CD4-positive, CD25-positive, alpha-beta regulatory T cell (primary cell): ENCODE data around the gene LRRC14B. TPM values are rescaled to one million over a fixed set of nuclear protein-coding genes. Genes with fewer than 3 reads are reported as not detected.

Experiments used
- ATAC-seq, 2 donors: fragments of 150-1000 bp; cut with Tn5 transposase; one replicate each; pipeline ENCODE4 v1.10.0; 2021; ENCODE audit warnings: low read depth in 2 of 2, moderate number of reproducible peaks in 2 of 2, moderate library complexity in 1 of 2
- DNase-seq, 3 donors: peaks; one replicate each; pipeline versions ENCODE4 v3.0.0 to v3.0.0-alpha.2; 2012 to 2022; ENCODE audit warnings: mixed read lengths in 1 of 3
- H3K27ac ChIP-seq: one replicate; pipeline ENCODE4 v1.7.0; 2013; ENCODE audit warnings: mild to moderate bottlenecking, low read length; ENCODE audit not compliant: insufficient read depth, poor library complexity, severe bottlenecking
- H3K27me3 ChIP-seq: one replicate; pipeline ENCODE4 v1.7.0; 2013; ENCODE audit warnings: low read length; ENCODE audit not compliant: control insufficient read depth, insufficient read depth
- H3K36me3 ChIP-seq: one replicate; pipeline ENCODE4 v1.7.0; 2013; ENCODE audit warnings: mild to moderate bottlenecking, low read length, moderate library complexity; ENCODE audit not compliant: control insufficient read depth, insufficient read depth
- H3K4me1 ChIP-seq: 2 replicates; pipeline ENCODE4 v1.7.0; 2013; ENCODE audit warnings: mild to moderate bottlenecking, low read length; ENCODE audit not compliant: insufficient read depth, control insufficient read depth, poor library complexity, severe bottlenecking
- H3K4me3 ChIP-seq: one replicate; pipeline ENCODE4 v1.7.0; 2013; ENCODE audit warnings: low read depth, mild to moderate bottlenecking, low read length, moderate library complexity
- H3K9me3 ChIP-seq, 2 experiments: 1 replicate in 1 of 2; 2 replicates in 1 of 2; pipeline ENCODE4 v1.7.0; 2013; ENCODE audit warnings: low read length in 2 of 2, mild to moderate bottlenecking in 1 of 2, moderate library complexity in 1 of 2; ENCODE audit not compliant: control insufficient read depth in 2 of 2
- H3K27ac Mint-ChIP-seq, 3 donors: one replicate each; pipeline ENCODE4 v1.8.0; 2020 to 2022; ENCODE audit warnings: mild to moderate bottlenecking in 3 of 3, mixed read lengths in 3 of 3, moderate library complexity in 2 of 3
- H3K27me3 Mint-ChIP-seq: one replicate; pipeline ENCODE4 v1.8.0; 2022; ENCODE audit warnings: mild to moderate bottlenecking, mixed read lengths
- H3K36me3 Mint-ChIP-seq: one replicate; pipeline ENCODE4 v1.8.0; 2020; ENCODE audit warnings: mixed read lengths
- H3K4me1 Mint-ChIP-seq, 4 donors: one replicate each; pipeline ENCODE4 v1.8.0; 2020 to 2022; ENCODE audit warnings: mixed read lengths in 4 of 4, mild to moderate bottlenecking in 1 of 4
- H3K4me3 Mint-ChIP-seq, 4 donors: one replicate each; pipeline ENCODE4 v1.8.0; 2020 to 2022; ENCODE audit warnings: mild to moderate bottlenecking in 4 of 4, mixed read lengths in 4 of 4, moderate library complexity in 3 of 4
- H3K9me3 Mint-ChIP-seq, 7 donors: one replicate each; pipeline ENCODE4 v1.8.0; 2020 to 2022; ENCODE audit warnings: mixed read lengths in 7 of 7, mild to moderate bottlenecking in 3 of 7, moderate library complexity in 2 of 7
- polyA plus RNA-seq, 4 donors: library from polyadenylated mRNA; unstranded; fragments of 300-500 nt; fragmentation: Illumina TruSeq; gene quantifications; one replicate each; pipeline ENCODE4 v1.2.3, GENCODE V29; 2021
- total RNA-seq: library from RNA; stranded (reverse); gene quantifications from one replicate; pipeline ENCODE4 v1.2.3, GENCODE V29; 2022

LRRC14B gene
- total and polyA plus RNA-seq, 5 donors from 2014 or later: not detected

GRCh38 chr5:186091-187041 lies 4.9 kb upstream of the LRRC14B start:
- H3K4me3 ChIP-seq: no peak overlapping the region
- no peak overlapping the region for H3K4me3 Mint-ChIP-seq
- peaks cover 9% of the 10 kb centered on the region for H3K4me1 ChIP-seq
- ATAC-seq (no peak), DNase-seq (no peak)
- no peaks in the 10 kb centered on the region for H3K36me3 Mint-ChIP-seq
- no peaks in the 10 kb centered on the region for H3K9me3 Mint-ChIP-seq
- H3K9me3 ChIP-seq: no peaks in the 10 kb centered on the region
- no peaks in the 10 kb centered on the region for H3K27me3 Mint-ChIP-seq
- H3K4me1 Mint-ChIP-seq: peaks cover 0 to 8% (median 5%) of the 10 kb centered on the region in 4 donors
- no peaks in the 10 kb centered on the region for H3K27me3 ChIP-seq
- H3K27ac Mint-ChIP-seq: no peak overlapping the region
- no peak overlapping the region for H3K27ac ChIP-seq
- H3K36me3 ChIP-seq: no peaks in the 10 kb centered on the region

- H3K27ac Mint-ChIP-seq: no peak overlapping the region
- H3K4me3 Mint-ChIP-seq: no peak overlapping the region
These were observed 4.3 kb upstream of the LRRC14B start for GRCh38 chr5:187042-187431.

GRCh38 chr5:187617-188451 lies 3.5 kb upstream of the LRRC14B start:
- Histone ChIP-seq H3K27ac (no peak overlapping the region), H3K4me3 (peak overlapping the region; percentile 53), H3K9me3 (no peaks in the 10 kb centered on the region), H3K4me1 (peaks cover 9% of the 10 kb centered on the region), H3K27me3 (no peaks in the 10 kb centered on the region), H3K36me3 (no peaks in the 10 kb centered on the region)
- ATAC-seq (no peak), DNase-seq (no peak)
- Mint-ChIP-seq H3K36me3 (no peaks in the 10 kb centered on the region), H3K9me3 (no peaks in the 10 kb centered on the region), H3K27me3 (no peaks in the 10 kb centered on the region), H3K4me1 (peaks cover 0 to 8% (median 5%) of the 10 kb centered on the region in 4 donors), H3K27ac (peak overlapping the region in 1 of 3 donors; percentile 74), H3K4me3 (no peak overlapping the region)

More at GRCh38 chr5:187042-187431, 4.3 kb upstream of the LRRC14B start:
- Mint-ChIP-seq H3K27me3 (no peaks in the 10 kb centered on the region), H3K4me1 (peaks cover 0 to 8% (median 5%) of the 10 kb centered on the region in 4 donors), H3K9me3 (no peaks in the 10 kb centered on the region), H3K36me3 (no peaks in the 10 kb centered on the region)
- Histone ChIP-seq H3K9me3 (no peaks in the 10 kb centered on the region), H3K27ac (no peak overlapping the region), H3K27me3 (no peaks in the 10 kb centered on the region), H3K4me1 (peaks cover 9% of the 10 kb centered on the region), H3K4me3 (no peak overlapping the region), H3K36me3 (no peaks in the 10 kb centered on the region)
- ATAC-seq (no peak), DNase-seq (no peak)

GRCh38 chr5:188488-189481 lies 2.5 kb upstream of the LRRC14B start:
- peaks cover 9% of the 10 kb centered on the region for H3K4me1 ChIP-seq
- Mint-ChIP-seq H3K27ac (peak overlapping the region in 1 of 3 donors; percentile 74), H3K4me1 (peaks cover 0 to 8% (median 5%) of the 10 kb centered on the region in 4 donors), H3K4me3 (peak overlapping the region in 2 of 4 donors; percentile 36 to 60), H3K36me3 (no peaks in the 10 kb centered on the region), H3K9me3 (no peaks in the 10 kb centered on the region), H3K27me3 (no peaks in the 10 kb centered on the region)
- H3K27me3 ChIP-seq: no peaks in the 10 kb centered on the region
- no peaks in the 10 kb centered on the region for H3K9me3 ChIP-seq
- DNase-seq (peak; percentile 70 to 88 (median 81)), ATAC-seq (peak; percentile 93 to 94)
- no peaks in the 10 kb centered on the region for H3K36me3 ChIP-seq
- H3K27ac ChIP-seq: no peak overlapping the region
- H3K4me3 ChIP-seq: peak overlapping the region; percentile 53

GRCh38 chr5:189486-189885 lies 1.8 kb upstream of the LRRC14B start:
- Mint-ChIP-seq H3K4me3 (no peak overlapping the region), H3K36me3 (no peaks in the 10 kb centered on the region), H3K9me3 (no peaks in the 10 kb centered on the region), H3K27me3 (no peaks in the 10 kb centered on the region), H3K27ac (no peak overlapping the region), H3K4me1 (peaks cover 0 to 8% (median 5%) of the 10 kb centered on the region in 4 donors)
- H3K27ac ChIP-seq: no peak overlapping the region
- H3K4me1 ChIP-seq: peaks cover 9% of the 10 kb centered on the region
- ATAC-seq: no peak
- no peak for DNase-seq
- no peak overlapping the region for H3K4me3 ChIP-seq
- no peaks in the 10 kb centered on the region for H3K9me3 ChIP-seq
- no peaks in the 10 kb centered on the region for H3K36me3 ChIP-seq
- no peaks in the 10 kb centered on the region for H3K27me3 ChIP-seq

GRCh38 chr5:189976-190365 lies 1.3 kb upstream of the LRRC14B start:
- peak overlapping the region in 1 of 3 donors; percentile 47 for H3K27ac Mint-ChIP-seq
- DNase-seq (no peak), ATAC-seq (no peak)
- Histone ChIP-seq H3K27ac (no peak overlapping the region), H3K27me3 (no peaks in the 10 kb centered on the region), H3K4me1 (peaks cover 9% of the 10 kb centered on the region), H3K9me3 (no peaks in the 10 kb centered on the region), H3K4me3 (no peak overlapping the region), H3K36me3 (no peaks in the 10 kb centered on the region)
- H3K9me3 Mint-ChIP-seq: no peaks in the 10 kb centered on the region
- no peaks in the 10 kb centered on the region for H3K27me3 Mint-ChIP-seq
- H3K4me3 Mint-ChIP-seq: peak overlapping the region in 1 of 4 donors; percentile 43
- H3K36me3 Mint-ChIP-seq: no peaks in the 10 kb centered on the region
- peaks cover 0 to 8% (median 5%) of the 10 kb centered on the region in 4 donors for H3K4me1 Mint-ChIP-seq
